Parathyroid adenoma (tissue), 2 donors: ENCODE measurements around the gene TBC1D32.

ENCODE experiments used
- H2AFZ ChIP-seq: fragments of 300-600 bp; sonication (generic); one replicate; pipeline ENCODE4 v1.7.0; 2017; ENCODE audit warnings: antibody characterized with exemption, mild to moderate bottlenecking
- H3K27ac ChIP-seq: fragments of 300-600 bp; sonication (generic); one replicate; pipeline ENCODE4 v1.7.0; 2017
- H3K27me3 ChIP-seq: fragments of 300-600 bp; sonication (generic); one replicate; pipeline ENCODE4 v1.7.0; 2017; ENCODE audit warnings: low read length; ENCODE audit not compliant: control insufficient read depth, insufficient read depth
- H3K36me3 ChIP-seq: fragments of 300-600 bp; sonication (generic); one replicate; pipeline ENCODE4 v1.7.0; 2017; ENCODE audit warnings: low read length; ENCODE audit not compliant: control insufficient read depth, insufficient read depth
- H3K4me1 ChIP-seq: fragments of 300-600 bp; sonication (generic); one replicate; pipeline ENCODE4 v1.7.0; 2017; ENCODE audit warnings: control low read depth
- H3K4me2 ChIP-seq: fragments of 300-600 bp; sonication (generic); one replicate; pipeline ENCODE4 v1.7.0; 2017; ENCODE audit warnings: low read length
- H3K4me3 ChIP-seq: fragments of 300-600 bp; sonication (generic); one replicate; pipeline ENCODE4 v1.7.0; 2017; ENCODE audit warnings: low read depth, low read length
- H3K79me2 ChIP-seq: fragments of 300-600 bp; sonication (generic); one replicate; pipeline ENCODE4 v1.7.0; 2017; ENCODE audit warnings: control low read depth
- H3K9ac ChIP-seq: fragments of 300-600 bp; sonication (generic); one replicate; pipeline ENCODE4 v1.7.0; 2017; ENCODE audit warnings: mild to moderate bottlenecking
- H3K9me3 ChIP-seq: fragments of 300-600 bp; sonication (generic); one replicate; pipeline ENCODE4 v1.7.0; 2017; ENCODE audit warnings: low read length; ENCODE audit not compliant: control insufficient read depth
- TF ChIP-seq, protein P1 (sequence below): fragments of 300-600 bp; sonication (generic); IDR thresholded peaks from one replicate; pipeline ENCODE4 v1.7.0; 2017; ENCODE audit warnings: antibody characterized with exemption, mild to moderate bottlenecking
- donor health status: primary hyperparathyroidism.

TBC1D32 gene

GRCh38 chr6:121349596-121349995 lies 15.3 kb upstream of the TBC1D32 start:
- Histone ChIP-seq H3K4me3 (no peak overlapping the region), H3K9ac (no peak overlapping the region), H3K4me1 (no peaks in the 10 kb centered on the region), H2AFZ (peak overlapping the region; percentile 18), H3K27ac (no peak overlapping the region), H3K9me3 (no peaks in the 10 kb centered on the region), H3K4me2 (no peak overlapping the region), H3K79me2 (no peaks in the 10 kb centered on the region), H3K27me3 (no peaks in the 10 kb centered on the region), H3K36me3 (no peaks in the 10 kb centered on the region)
- TF ChIP-seq, protein P1, sequence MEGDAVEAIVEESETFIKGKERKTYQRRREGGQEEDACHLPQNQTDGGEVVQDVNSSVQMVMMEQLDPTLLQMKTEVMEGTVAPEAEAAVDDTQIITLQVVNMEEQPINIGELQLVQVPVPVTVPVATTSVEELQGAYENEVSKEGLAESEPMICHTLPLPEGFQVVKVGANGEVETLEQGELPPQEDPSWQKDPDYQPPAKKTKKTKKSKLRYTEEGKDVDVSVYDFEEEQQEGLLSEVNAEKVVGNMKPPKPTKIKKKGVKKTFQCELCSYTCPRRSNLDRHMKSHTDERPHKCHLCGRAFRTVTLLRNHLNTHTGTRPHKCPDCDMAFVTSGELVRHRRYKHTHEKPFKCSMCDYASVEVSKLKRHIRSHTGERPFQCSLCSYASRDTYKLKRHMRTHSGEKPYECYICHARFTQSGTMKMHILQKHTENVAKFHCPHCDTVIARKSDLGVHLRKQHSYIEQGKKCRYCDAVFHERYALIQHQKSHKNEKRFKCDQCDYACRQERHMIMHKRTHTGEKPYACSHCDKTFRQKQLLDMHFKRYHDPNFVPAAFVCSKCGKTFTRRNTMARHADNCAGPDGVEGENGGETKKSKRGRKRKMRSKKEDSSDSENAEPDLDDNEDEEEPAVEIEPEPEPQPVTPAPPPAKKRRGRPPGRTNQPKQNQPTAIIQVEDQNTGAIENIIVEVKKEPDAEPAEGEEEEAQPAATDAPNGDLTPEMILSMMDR, result no peak

DNA sequence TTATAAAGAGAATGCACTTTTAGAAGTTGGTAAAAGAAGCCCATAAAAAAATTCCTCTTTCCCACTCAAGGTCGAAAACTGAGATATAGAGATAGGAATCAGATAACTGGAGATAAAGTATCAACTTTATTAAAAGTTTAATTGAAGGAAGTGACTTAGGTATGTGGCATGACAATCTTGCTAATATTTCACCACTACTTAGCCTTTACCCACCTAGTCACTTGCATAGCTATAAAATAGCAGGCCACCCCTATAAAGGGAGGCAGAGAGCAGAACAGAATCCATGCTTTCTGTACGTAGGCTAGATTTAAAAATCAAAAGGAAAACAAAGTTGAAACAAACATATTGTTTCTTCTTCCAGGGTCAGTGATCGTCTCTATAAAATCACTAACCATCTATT lies 13.2 kb upstream of the TBC1D32 start:
- Histone ChIP-seq H3K4me2 (no peak overlapping the region), H3K36me3 (no peaks in the 10 kb centered on the region), H2AFZ (no peak overlapping the region), H3K4me3 (no peak overlapping the region), H3K9ac (no peak overlapping the region), H3K9me3 (no peaks in the 10 kb centered on the region), H3K27me3 (no peaks in the 10 kb centered on the region), H3K79me2 (no peaks in the 10 kb centered on the region), H3K4me1 (no peaks in the 10 kb centered on the region), H3K27ac (no peak overlapping the region)
- TF ChIP-seq, protein P1, result no peak

GRCh38 chr6:121344539-121344938 lies 10.3 kb upstream of the TBC1D32 start:
- H3K4me1 ChIP-seq, result no peaks in the 10 kb centered on the region
- H3K27me3 ChIP-seq, result no peaks in the 10 kb centered on the region
- H3K9me3 ChIP-seq, result no peaks in the 10 kb centered on the region
- TF ChIP-seq, protein P1, result no peak
- H2AFZ ChIP-seq, result no peak overlapping the region
- H3K79me2 ChIP-seq, result no peaks in the 10 kb centered on the region
- H3K9ac ChIP-seq, result no peak overlapping the region
- H3K27ac ChIP-seq, result no peak overlapping the region
- no peak overlapping the region for H3K4me2 ChIP-seq
- no peaks in the 10 kb centered on the region for H3K36me3 ChIP-seq
- no peak overlapping the region for H3K4me3 ChIP-seq

DNA sequence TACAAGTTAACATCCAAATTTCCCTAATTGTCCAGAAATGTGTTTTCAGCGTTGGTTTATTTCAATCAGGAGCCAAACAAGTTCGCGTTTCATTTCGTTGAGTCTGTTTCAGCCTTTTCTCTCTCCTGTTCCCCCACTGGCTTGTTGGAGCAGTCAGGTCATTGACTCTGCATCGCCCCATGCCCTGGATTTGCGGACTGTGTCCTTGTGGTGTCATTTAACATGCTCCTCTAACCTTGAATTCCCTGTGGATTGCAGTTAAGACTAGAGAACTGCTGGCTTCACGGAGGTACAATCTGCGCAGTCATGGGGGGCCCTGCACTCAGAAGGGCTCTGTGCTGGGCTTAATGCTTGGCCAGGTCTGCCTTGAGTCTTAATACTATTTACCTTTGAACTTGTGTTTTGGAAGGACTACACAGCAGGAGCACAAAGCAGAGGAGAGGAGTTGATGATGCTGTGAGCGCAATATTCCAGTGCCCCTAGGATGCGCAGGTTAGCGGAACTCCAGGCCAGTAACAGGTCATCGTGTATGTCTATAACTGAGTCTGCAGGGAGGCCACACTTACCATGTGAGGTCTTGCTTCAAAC lies 5.5 kb upstream of the TBC1D32 start:
- H3K79me2 ChIP-seq, result no peaks in the 10 kb centered on the region
- no peaks in the 10 kb centered on the region for H3K4me1 ChIP-seq
- no peak overlapping the region for H3K9ac ChIP-seq
- no peak overlapping the region for H3K4me2 ChIP-seq
- H3K9me3 ChIP-seq, result no peaks in the 10 kb centered on the region
- H3K27me3 ChIP-seq, result no peaks in the 10 kb centered on the region
- no peaks in the 10 kb centered on the region for H3K36me3 ChIP-seq
- no peak overlapping the region for H3K4me3 ChIP-seq
- TF ChIP-seq, protein P1, result no peak
- no peak overlapping the region for H2AFZ ChIP-seq
- H3K27ac ChIP-seq, result no peak overlapping the region

GRCh38 chr6:121338956-121339355 lies 4.7 kb upstream of the TBC1D32 start:
- no peak overlapping the region for H3K4me2 ChIP-seq
- H3K27me3 ChIP-seq, result no peaks in the 10 kb centered on the region
- H3K9ac ChIP-seq, result no peak overlapping the region

More at GRCh38 chr6:121338956-121339355, 4.7 kb upstream of the TBC1D32 start:
- Histone ChIP-seq H3K4me1 (no peaks in the 10 kb centered on the region), H3K36me3 (no peaks in the 10 kb centered on the region), H3K27ac (no peak overlapping the region), H2AFZ (no peak overlapping the region), H3K4me3 (no peak overlapping the region), H3K79me2 (no peaks in the 10 kb centered on the region), H3K9me3 (no peaks in the 10 kb centered on the region)
- TF ChIP-seq, protein P1, result no peak
